Tibial artery (tissue), 4 donors: ENCODE data around the gene RAC3.

ENCODE experiments used
- DNase-seq, 2 donors: peaks; one replicate each; pipeline ENCODE4 v3.0.0-alpha.2; 2019
- H3K27ac ChIP-seq, 2 donors: fragments of 200-600 bp; sonication (generic) in 1 of 2; 1 replicate in 1 of 2; 2 replicates in 1 of 2; pipeline ENCODE4 v1.5.1; 2018 to 2019; ENCODE audit warnings: mild to moderate bottlenecking in 1 of 2
- H3K27me3 ChIP-seq, 2 donors: fragments of 200-600 bp; sonication (generic) in 1 of 2; one replicate each; pipeline versions ENCODE4 v1.5.1 to v1.6.0; 2016 to 2019
- H3K36me3 ChIP-seq, 3 donors: fragments of 200-600 bp; sonication (generic) in 2 of 3; one replicate each; pipeline ENCODE4 v1.5.1; 2016 to 2019; ENCODE audit warnings: mild to moderate bottlenecking in 2 of 3
- H3K4me1 ChIP-seq, 4 donors: fragments of 200-600 bp; sonication (generic) in 2 of 4; 1 replicate in 3 of 4; 2 replicates in 1 of 4; pipeline ENCODE4 v1.5.1; 2016 to 2019
- H3K4me3 ChIP-seq, 2 donors: fragments of 200-600 bp; sonication (generic) in 1 of 2; 1 replicate in 1 of 2; 2 replicates in 1 of 2; pipeline ENCODE4 v1.5.1; 2018 to 2019; ENCODE audit warnings: mild to moderate bottlenecking in 2 of 2
- H3K9me3 ChIP-seq, 3 donors: fragments of 200-600 bp; sonication (generic) in 1 of 3; one replicate each; pipeline ENCODE4 v1.5.1; 2016 to 2019
- CTCF ChIP-seq, 2 experiments: fragments of 200-600 bp in 1 of 2; fragments of 450-650 bp in 1 of 2; IDR thresholded peaks; one replicate each; pipeline ENCODE4 v1.5.1; 2017 to 2019; ENCODE audit warnings: antibody characterized with exemption in 2 of 2, mild to moderate bottlenecking in 1 of 2, moderate library complexity in 1 of 2
- intact Hi-C: fragments of 100-400 bp; cut with DNase I; formaldehyde crosslinking; loops from one replicate; pipeline ENCODE4 v1.15.0; 2023; ENCODE audit warnings: low total_unique reads

The RAC3 gene

GRCh38 chr17:82050152-82050760 lies 18.8 kb downstream of the RAC3 start:
- Histone ChIP-seq H3K27ac (peak overlapping the region in 1 of 2 donors; percentile 66), H3K9me3 (no peaks in the 10 kb centered on the region), H3K4me3 (peak overlapping the region; percentile 75 to 93), H3K27me3 (no peaks in the 10 kb centered on the region), H3K36me3 (peaks cover 28 to 61% (median 46%) of the 10 kb centered on the region in 3 donors), H3K4me1 (peaks cover 6 to 44% (median 30%) of the 10 kb centered on the region in 4 donors)
- DNase-seq, result no peak
- no peak for TF ChIP-seq CTCF (IDR thresholded peaks at IDR 0.05)
- intact Hi-C loops, result no loop called here

- DNase-seq, result no peak
- H3K27ac ChIP-seq, result peak overlapping the region; percentile 66 to 75
- intact Hi-C loops, result no loop called here
These were observed 19.5 kb downstream of the RAC3 start for GRCh38 chr17:82050761-82051641.

GRCh38 chr17:82051776-82052637 lies 20.5 kb downstream of the RAC3 start, which contains the start of the genes GPS1 and RFNG:
Gene GPS1, plus strand, starts transcription at chr17:82051898. Its CDS starts 34 bp downstream, at chr17:82051932.
Gene RFNG, minus strand, starts transcription at chr17:82051811. Its CDS starts 45 bp downstream, at chr17:82051766.
- H3K36me3 ChIP-seq, result peaks cover 44 to 74% (median 63%) of the 10 kb centered on the region in 3 donors
- DNase-seq, result peak; percentile 72 to 85
- H3K27ac ChIP-seq, result peak within 1 kb of the TSS; percentile 66 to 75
- intact Hi-C loops, result no loop called here
- TF ChIP-seq CTCF (IDR thresholded peaks at IDR 0.05), result no peak
- H3K9me3 ChIP-seq, result no peaks in the 10 kb centered on the region
- H3K4me3 ChIP-seq, result peak within 1 kb of the TSS; percentile 75 to 93
- peaks cover 6 to 45% (median 30%) of the 10 kb centered on the region in 4 donors for H3K4me1 ChIP-seq
- H3K27me3 ChIP-seq, result no peaks in the 10 kb centered on the region

More at GRCh38 chr17:82050761-82051641, 19.5 kb downstream of the RAC3 start:
- Histone ChIP-seq H3K9me3 (no peaks in the 10 kb centered on the region), H3K4me1 (peaks cover 6 to 45% (median 30%) of the 10 kb centered on the region in 4 donors), H3K36me3 (peaks cover 34 to 69% (median 54%) of the 10 kb centered on the region in 3 donors), H3K4me3 (peak overlapping the region; percentile 75 to 93), H3K27me3 (no peaks in the 10 kb centered on the region)
- no peak for TF ChIP-seq CTCF (IDR thresholded peaks at IDR 0.05)

GRCh38 chr17:82052638-82053059 lies 21.2 kb downstream of the RAC3 start:
- H3K36me3 ChIP-seq, result peaks cover 38 to 74% (median 63%) of the 10 kb centered on the region in 3 donors
- peak overlapping the region; percentile 57 to 75 for H3K27ac ChIP-seq
- peaks cover 6 to 45% (median 30%) of the 10 kb centered on the region in 4 donors for H3K4me1 ChIP-seq
- H3K27me3 ChIP-seq, result no peaks in the 10 kb centered on the region
- intact Hi-C loops, result no loop called here
- no peaks in the 10 kb centered on the region for H3K9me3 ChIP-seq
- no peak for DNase-seq
- TF ChIP-seq CTCF (IDR thresholded peaks at IDR 0.05), result no peak
- peak overlapping the region; percentile 75 to 93 for H3K4me3 ChIP-seq

GRCh38 chr17:82053130-82053529 lies 21.7 kb downstream of the RAC3 start:
- DNase-seq, result no peak
- Histone ChIP-seq H3K9me3 (no peaks in the 10 kb centered on the region), H3K27me3 (no peaks in the 10 kb centered on the region), H3K27ac (no peak overlapping the region), H3K36me3 (peaks cover 34 to 74% (median 63%) of the 10 kb centered on the region in 3 donors), H3K4me3 (peak overlapping the region; percentile 75 to 93), H3K4me1 (peaks cover 6 to 45% (median 30%) of the 10 kb centered on the region in 4 donors)
- intact Hi-C loops, result no loop called here
- no peak for TF ChIP-seq CTCF (IDR thresholded peaks at IDR 0.05)
